Astrocyte of the spinal cord (primary cell): ENCODE measurements around the gene PATZ1.
"Not testable (repeated sequence)": the region's sequence is repeated elsewhere in the genome, so short reads cannot be mapped to it uniquely, and the experiment has no call there.

Experiments
- DNase-seq: peaks from one replicate; pipeline ENCODE4 v3.0.0; 2011; ENCODE audit warnings: low read depth, low spot score
- H3K4me3 ChIP-seq: 2 replicates; pipeline ENCODE4 v1.5.1; 2011; ENCODE audit warnings: low read depth, mild to moderate bottlenecking, low read length, moderate library complexity
- in situ Hi-C: cut with HindIII; loops from 2 replicates; pipeline ENCODE4 v1.10.0; 2017; ENCODE audit warnings: low sequenced_read_pairs
- TF ChIP-seq, protein P1 (sequence below): IDR thresholded peaks from 2 replicates; pipeline ENCODE4 v1.5.1; 2012; ENCODE audit warnings: low read depth, mild to moderate bottlenecking, low read length, inconsistent platforms

PATZ1 gene

DNA sequence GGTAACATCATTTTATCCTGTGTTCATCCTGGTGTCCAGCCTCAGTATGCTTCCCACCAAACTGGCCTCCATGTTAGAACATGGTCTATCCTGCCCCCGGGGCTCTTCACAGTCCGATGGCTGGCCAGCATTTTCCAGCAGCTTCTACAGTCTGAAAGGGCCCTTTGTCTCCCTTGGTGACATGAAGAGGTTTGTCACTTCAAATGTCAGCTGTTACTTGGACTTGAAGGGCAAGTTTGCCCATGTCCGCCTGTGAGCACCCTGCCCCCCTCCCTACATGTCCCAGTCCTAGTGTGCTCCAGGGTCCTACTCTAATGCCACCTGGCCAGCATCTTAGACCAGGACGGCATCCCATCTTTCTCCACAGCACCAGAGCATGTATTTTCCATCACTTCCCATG, 24.7 kb downstream of the PATZ1 start:
- no peak overlapping the region for H3K4me3 ChIP-seq
- DNase-seq: no peak
- in situ Hi-C loops: no loop called here
- TF ChIP-seq, protein P1, sequence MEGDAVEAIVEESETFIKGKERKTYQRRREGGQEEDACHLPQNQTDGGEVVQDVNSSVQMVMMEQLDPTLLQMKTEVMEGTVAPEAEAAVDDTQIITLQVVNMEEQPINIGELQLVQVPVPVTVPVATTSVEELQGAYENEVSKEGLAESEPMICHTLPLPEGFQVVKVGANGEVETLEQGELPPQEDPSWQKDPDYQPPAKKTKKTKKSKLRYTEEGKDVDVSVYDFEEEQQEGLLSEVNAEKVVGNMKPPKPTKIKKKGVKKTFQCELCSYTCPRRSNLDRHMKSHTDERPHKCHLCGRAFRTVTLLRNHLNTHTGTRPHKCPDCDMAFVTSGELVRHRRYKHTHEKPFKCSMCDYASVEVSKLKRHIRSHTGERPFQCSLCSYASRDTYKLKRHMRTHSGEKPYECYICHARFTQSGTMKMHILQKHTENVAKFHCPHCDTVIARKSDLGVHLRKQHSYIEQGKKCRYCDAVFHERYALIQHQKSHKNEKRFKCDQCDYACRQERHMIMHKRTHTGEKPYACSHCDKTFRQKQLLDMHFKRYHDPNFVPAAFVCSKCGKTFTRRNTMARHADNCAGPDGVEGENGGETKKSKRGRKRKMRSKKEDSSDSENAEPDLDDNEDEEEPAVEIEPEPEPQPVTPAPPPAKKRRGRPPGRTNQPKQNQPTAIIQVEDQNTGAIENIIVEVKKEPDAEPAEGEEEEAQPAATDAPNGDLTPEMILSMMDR: no peak

DNA sequence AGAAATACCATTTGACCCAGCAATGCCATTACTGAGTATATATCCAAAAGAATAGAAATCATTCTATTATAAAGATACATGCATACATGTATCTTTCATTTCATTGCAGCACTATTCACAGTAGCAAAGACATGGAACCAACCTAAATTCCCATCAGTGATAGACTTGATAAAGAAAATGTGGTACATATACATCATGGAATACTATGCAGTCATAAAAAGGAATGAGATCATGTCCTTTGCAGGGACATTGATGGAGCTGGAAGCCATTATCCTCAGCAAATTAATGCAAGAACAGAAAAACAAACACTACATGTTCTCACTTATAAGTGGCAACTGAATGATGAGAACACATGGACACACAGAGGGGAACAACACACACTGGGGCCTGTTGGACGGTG, 31.9 kb downstream of the PATZ1 start:
- DNase-seq, H3K4me3 ChIP-seq, in situ Hi-C loops: not testable (repeated sequence)

DNA sequence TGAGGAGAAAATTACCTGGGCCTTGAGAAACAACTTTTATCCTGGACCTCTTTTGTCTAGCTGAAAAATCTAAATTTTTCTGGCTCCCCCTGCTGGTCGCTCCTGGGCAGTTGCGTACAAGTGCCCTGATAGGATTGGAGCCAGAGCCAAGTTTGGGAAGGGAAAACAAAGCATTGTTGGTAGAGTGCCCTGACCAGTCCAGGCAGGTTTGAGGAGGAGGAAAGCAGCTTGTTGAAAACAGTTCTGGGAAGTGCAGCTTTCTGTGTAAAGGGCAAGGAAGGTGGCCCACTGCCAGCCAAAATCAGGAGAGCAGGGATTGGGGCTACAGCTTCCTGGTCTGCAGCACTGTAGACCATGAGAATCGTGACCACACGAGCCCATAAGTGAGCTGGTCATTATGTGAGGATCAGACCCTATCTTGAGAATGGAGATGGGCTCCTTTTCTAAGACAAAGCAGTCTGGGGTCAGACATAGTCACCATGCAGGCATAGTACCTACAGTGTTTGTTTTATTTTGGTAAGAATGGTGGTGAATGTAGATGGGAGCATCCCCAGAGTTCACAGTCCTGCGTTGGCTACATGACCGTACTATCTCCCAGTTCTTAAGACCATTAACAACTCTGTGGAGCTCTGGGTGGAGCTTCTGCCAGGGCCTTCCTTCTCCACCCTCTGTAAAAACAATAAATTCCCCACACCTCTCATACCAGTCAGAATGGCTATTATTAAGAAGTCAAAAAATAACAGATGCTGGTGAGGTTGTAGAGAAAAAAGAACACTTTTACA, 32.6 kb downstream of the PATZ1 start:
- no peak overlapping the region for H3K4me3 ChIP-seq
- in situ Hi-C loops: no loop called here
- peak; percentile 67 for DNase-seq
- TF ChIP-seq, protein P1: peak; percentile 95

DNA sequence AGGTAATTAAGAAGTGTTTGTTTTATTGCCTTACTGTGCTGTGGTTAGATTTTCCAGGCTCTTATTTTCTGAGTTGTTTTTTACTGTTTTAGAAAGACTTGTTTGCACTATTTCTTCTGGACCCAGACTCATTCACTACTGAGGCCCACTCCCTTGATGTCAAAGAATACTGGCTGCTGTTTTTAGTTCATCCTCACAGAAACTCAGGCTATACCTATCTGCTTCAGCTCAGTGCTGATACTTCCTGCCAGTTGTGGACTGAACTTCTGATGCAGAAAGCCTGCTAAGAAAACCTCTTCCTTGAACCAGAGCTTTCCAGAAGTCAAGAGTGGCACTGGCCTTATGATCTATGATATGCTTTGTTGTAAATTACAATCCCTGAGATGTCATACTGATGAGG, 38.0 kb downstream of the PATZ1 start:
- no peak overlapping the region for H3K4me3 ChIP-seq
- TF ChIP-seq, protein P1: no peak
- DNase-seq: no peak
- in situ Hi-C loops: no loop called here

DNA sequence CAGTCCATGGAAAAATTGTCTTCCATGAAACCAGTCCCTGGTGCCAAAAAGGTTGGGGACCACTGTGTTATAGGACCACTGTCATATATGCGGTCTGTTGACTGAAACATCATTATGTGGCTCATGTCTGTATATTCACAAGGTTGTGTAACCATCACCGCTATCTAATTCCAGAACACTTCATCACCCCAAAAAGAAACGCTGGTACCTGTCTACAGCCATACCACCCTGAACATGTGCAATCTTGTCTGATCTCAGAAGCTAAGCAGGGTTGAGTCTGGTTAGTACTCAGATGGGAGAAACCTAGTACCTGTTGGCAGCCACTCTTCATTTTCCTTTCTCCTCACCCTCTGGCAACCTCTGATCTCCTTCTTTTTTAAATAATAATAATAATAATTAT, 41.0 kb downstream of the PATZ1 start:
- H3K4me3 ChIP-seq: no peak overlapping the region
- in situ Hi-C loops: no loop called here
- no peak for DNase-seq
- TF ChIP-seq, protein P1: no peak

DNA sequence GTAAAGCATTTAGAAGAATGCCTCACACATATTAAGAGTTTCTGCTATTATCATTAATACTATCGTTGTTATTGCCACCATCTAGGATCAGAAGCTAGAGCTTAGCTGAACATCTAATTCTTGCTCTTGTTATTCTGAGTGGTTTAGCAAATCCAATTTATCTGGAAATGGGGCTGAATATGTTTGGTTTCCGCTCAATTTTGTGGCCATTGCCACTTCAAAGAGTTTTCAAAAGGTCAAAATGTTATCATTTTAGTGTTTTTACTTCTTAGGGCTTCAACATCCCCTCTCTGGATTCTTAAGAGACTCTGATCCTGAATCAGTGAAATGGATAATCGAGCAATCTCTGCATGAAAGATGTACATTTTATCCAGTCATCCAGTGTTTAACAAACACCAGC, 43.6 kb downstream of the PATZ1 start:
- in situ Hi-C loops: no loop called here
- DNase-seq: no peak
- TF ChIP-seq, protein P1: no peak
- no peak overlapping the region for H3K4me3 ChIP-seq

DNA sequence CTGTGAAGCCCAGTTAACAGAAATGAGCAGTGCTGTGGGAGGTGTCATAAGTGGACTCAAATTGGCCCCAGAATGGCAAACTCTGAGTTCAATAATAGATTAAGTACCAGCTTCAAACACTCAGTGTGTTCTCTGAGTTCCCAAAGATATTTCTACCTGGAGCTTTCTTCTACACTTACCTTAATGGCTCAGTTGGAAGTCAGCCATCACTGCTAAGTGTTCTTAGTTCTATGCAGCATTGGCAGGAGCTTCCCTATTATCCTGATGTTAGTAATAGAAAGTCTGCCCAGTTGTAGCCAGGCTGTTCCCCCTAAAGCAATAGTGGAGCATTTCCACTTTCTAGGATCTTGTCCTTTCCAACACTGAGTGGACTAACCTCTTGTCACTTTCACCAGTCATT, 44.1 kb downstream of the PATZ1 start:
- TF ChIP-seq, protein P1: no peak
- no peak for DNase-seq
- in situ Hi-C loops: no loop called here
- no peak overlapping the region for H3K4me3 ChIP-seq
